Fibroblast of lung (primary cell): Measurements from ENCODE around the gene PLEKHH3. TPM values are rescaled to one million over a fixed set of nuclear protein-coding genes. Genes with fewer than 3 reads are reported as not detected.
"Not testable (repeated sequence)": the region's sequence is repeated elsewhere in the genome, so short reads cannot be mapped to it uniquely, and the experiment has no call there.

ENCODE experiments used
- DNase-seq, 2 donors: peaks; one replicate each; pipeline versions ENCODE4 v3.0.0 to v3.0.0-alpha.2; 2010; ENCODE audit warnings: low read depth in 2 of 2
- H2AFZ ChIP-seq: 2 replicates; pipeline ENCODE4 v1.5.1; 2012; ENCODE audit warnings: low read length, control low read depth, inconsistent platforms
- H3K27ac ChIP-seq: 2 replicates; pipeline ENCODE4 v1.5.1; 2011; ENCODE audit warnings: low read length, control low read depth; ENCODE audit not compliant: insufficient read depth
- H3K27me3 ChIP-seq: 2 replicates; pipeline ENCODE4 v1.5.1; 2011; ENCODE audit warnings: mild to moderate bottlenecking, low read length; ENCODE audit not compliant: control insufficient read depth, insufficient read depth
- H3K36me3 ChIP-seq: 2 replicates; pipeline ENCODE4 v1.5.1; 2011; ENCODE audit warnings: low read length; ENCODE audit not compliant: control insufficient read depth, insufficient read depth
- H3K4me1 ChIP-seq: 2 replicates; pipeline ENCODE4 v1.5.1; 2011; ENCODE audit warnings: low read length; ENCODE audit not compliant: control insufficient read depth, insufficient read depth; ENCODE audit errors: extremely low read depth
- H3K4me2 ChIP-seq: 2 replicates; pipeline ENCODE4 v1.5.1; 2011; ENCODE audit warnings: low read length, control low read depth; ENCODE audit not compliant: insufficient read depth; ENCODE audit errors: extremely low read depth
- H3K4me3 ChIP-seq, 4 experiments: fragments of 200-600 bp in 1 of 4; sonication (generic) in 1 of 4; replicated peaks in 1 of 4; 2 replicates each; pipeline ENCODE4 v1.5.1; 2011 to 2016; ENCODE audit warnings: low read length in 4 of 4, low read depth in 3 of 4, mild to moderate bottlenecking in 3 of 4, control low read depth in 2 of 4, inconsistent platforms in 1 of 4, mixed read lengths in 1 of 4; ENCODE audit not compliant: insufficient read depth in 1 of 4; ENCODE audit errors: control extremely low read depth in 1 of 4
- H3K79me2 ChIP-seq: 2 replicates; pipeline ENCODE4 v1.5.1; 2012; ENCODE audit warnings: mild to moderate bottlenecking, low read length, inconsistent platforms; ENCODE audit not compliant: control insufficient read depth, insufficient read depth
- H3K9ac ChIP-seq: 2 replicates; pipeline ENCODE4 v1.5.1; 2011; ENCODE audit warnings: mild to moderate bottlenecking, low read length, control low read depth; ENCODE audit not compliant: insufficient read depth
- H3K9me3 ChIP-seq: 2 replicates; pipeline ENCODE4 v1.5.1; 2012; ENCODE audit warnings: low read depth, low read length; ENCODE audit not compliant: control insufficient read depth, insufficient read depth
- H4K20me1 ChIP-seq: 2 replicates; pipeline ENCODE4 v1.5.1; 2011; ENCODE audit warnings: low read length; ENCODE audit not compliant: control insufficient read depth, insufficient read depth; ENCODE audit errors: extremely low read depth
- CTCF ChIP-seq, 2 donors: IDR thresholded peaks in 1 of 2; conservative IDR thresholded peaks in 1 of 2; 1 replicate in 1 of 2; 2 replicates in 1 of 2; pipeline ENCODE4 v1.5.1; 2011 to 2012; ENCODE audit warnings: low read length in 2 of 2, control low read depth in 1 of 2, inconsistent platforms in 1 of 2, low read depth in 1 of 2, mild to moderate bottlenecking in 1 of 2
- EZH2 ChIP-seq: IDR thresholded peaks from 2 replicates; pipeline ENCODE4 v1.5.1; 2012; ENCODE audit warnings: low read length, control low read depth, mild to moderate bottlenecking; ENCODE audit errors: missing control alignments
- polyA plus RNA-seq, 2 donors: library from polyadenylated mRNA; depleted of rRNA in 1 of 2; stranded (reverse) in 1 of 2; unstranded in 1 of 2; fragments of >200 nt; gene quantifications; 2 replicates each; pipeline ENCODE4 v1.2.1, GENCODE V29; 2011 to 2012; ENCODE audit warnings: missing spikeins in 1 of 2
- total RNA-seq: library from RNA; depleted of rRNA; stranded (reverse); fragments of >200 nt; gene quantifications from 2 replicates; pipeline ENCODE4 v1.2.1, GENCODE V29; 2014

Gene PLEKHH3
- total and polyA plus RNA-seq, 2 donors (not counting 1 experiment from before 2014, with no cell fraction given) = 2.3 to 24.6 TPM

GRCh38 chr17:42632949-42633444 lies 43.8 kb downstream of the PLEKHH3 start:
- DNase-seq = no peak
- no peak overlapping the region for H3K4me2 ChIP-seq
- no peak overlapping the region for H3K27ac ChIP-seq
- H3K79me2 ChIP-seq = no peaks in the 10 kb centered on the region
- no peak overlapping the region for H3K9ac ChIP-seq
- no peak for TF ChIP-seq CTCF (conservative IDR thresholded peaks at IDR 0.05 in 1 of 2, IDR thresholded peaks at IDR 0.05 in 1 of 2; ENCODE audit: low read depth in 1 of 2, low read length in 2 of 2)
- TF ChIP-seq EZH2 = no peak
- H3K4me3 ChIP-seq = no peak overlapping the region
- no peaks in the 10 kb centered on the region for H3K27me3 ChIP-seq
- no peaks in the 10 kb centered on the region for H4K20me1 ChIP-seq
- H3K36me3 ChIP-seq = no peaks in the 10 kb centered on the region
- no peaks in the 10 kb centered on the region for H3K4me1 ChIP-seq
- H2AFZ ChIP-seq = no peak overlapping the region
- no peaks in the 10 kb centered on the region for H3K9me3 ChIP-seq

- Histone ChIP-seq H3K36me3 (no peaks in the 10 kb centered on the region), H3K27me3 (no peaks in the 10 kb centered on the region), H3K9ac (no peak overlapping the region), H2AFZ (no peak overlapping the region), H3K79me2 (no peaks in the 10 kb centered on the region), H3K9me3 (no peaks in the 10 kb centered on the region), H3K4me3 (no peak overlapping the region), H4K20me1 (no peaks in the 10 kb centered on the region), H3K4me1 (no peaks in the 10 kb centered on the region), H3K4me2 (no peak overlapping the region), H3K27ac (no peak overlapping the region)
- DNase-seq = no peak
- TF ChIP-seq CTCF (conservative IDR thresholded peaks at IDR 0.05 in 1 of 2, IDR thresholded peaks at IDR 0.05 in 1 of 2; ENCODE audit: low read depth in 1 of 2, low read length in 2 of 2) = no peak
- TF ChIP-seq EZH2 = no peak
Observed at GRCh38 chr17:42629411-42630009, 47.3 kb downstream of the PLEKHH3 start.

- not testable (repeated sequence) for H3K36me3 ChIP-seq, H3K9ac ChIP-seq
Observed at GRCh38 chr17:42627032-42627764, 49.6 kb downstream of the PLEKHH3 start.

More at GRCh38 chr17:42627032-42627764, 49.6 kb downstream of the PLEKHH3 start:
- not testable (repeated sequence) for H3K4me3 ChIP-seq, H3K27ac ChIP-seq, H3K79me2 ChIP-seq, H3K4me1 ChIP-seq, H3K4me2 ChIP-seq, H2AFZ ChIP-seq, DNase-seq, H4K20me1 ChIP-seq, H3K27me3 ChIP-seq, H3K9me3 ChIP-seq
